ENCODE measurements around the gene LUM.

The LUM gene

GRCh38 chr12:91111366-91112325, at the start of gene LUM:
TSS of gene LUM (minus strand) at chr12:91111494. CDS start at chr12:91108979, 2,515 bp downstream.
- no peak for DNase-seq

GRCh38 chr12:91161009-91161408, 49.7 kb upstream of the LUM start:
- DNase-seq: no peak

- no peak for DNase-seq
Observed at GRCh38 chr12:91155990-91156389, 44.7 kb upstream of the LUM start.

GRCh38 chr12:91154131-91154530, 42.8 kb upstream of the LUM start:
- no peak for DNase-seq

GRCh38 chr12:91144053-91144452, 32.8 kb upstream of the LUM start:
- no peak for DNase-seq

GRCh38 chr12:91143206-91143605, 31.9 kb upstream of the LUM start:
- no peak for DNase-seq

GRCh38 chr12:91142221-91142631, 30.9 kb upstream of the LUM start:
- no peak for DNase-seq

- DNase-seq: no peak
Observed at GRCh38 chr12:91140026-91140931, 29.0 kb upstream of the LUM start.

GRCh38 chr12:91139286-91139685, 28.0 kb upstream of the LUM start:
- DNase-seq: no peak

- no peak for DNase-seq
Observed at GRCh38 chr12:91138337-91138920, 27.1 kb upstream of the LUM start.

GRCh38 chr12:91133871-91134270, 22.6 kb upstream of the LUM start:
- DNase-seq: no peak

GRCh38 chr12:91129662-91130362, 18.5 kb upstream of the LUM start:
- DNase-seq: no peak

GRCh38 chr12:91127751-91128150, 16.5 kb upstream of the LUM start:
- DNase-seq: no peak

GRCh38 chr12:91127306-91127705, 16.0 kb upstream of the LUM start:
- DNase-seq: no peak

- DNase-seq: no peak
Observed at GRCh38 chr12:91126516-91126915, 15.2 kb upstream of the LUM start.

- no peak for DNase-seq
Observed at GRCh38 chr12:91123236-91123916, 12.1 kb upstream of the LUM start.

- DNase-seq: no peak
Observed at GRCh38 chr12:91120781-91121180, 9.5 kb upstream of the LUM start.

- DNase-seq: no peak
Observed at GRCh38 chr12:91119089-91119488, 7.8 kb upstream of the LUM start.

GRCh38 chr12:91113621-91114020, 2.3 kb upstream of the LUM start:
- no peak for DNase-seq

GRCh38 chr12:91110311-91110924, 876 bp downstream of the LUM start:
- no peak for DNase-seq

- DNase-seq: no peak
Observed at GRCh38 chr12:91109581-91110310, 1.5 kb downstream of the LUM start.

All from activated T-cell treated with anti-CD3 and anti-CD28 coated beads, Interleukin-2, amount 50 U/mL, for 1 hour (primary cell).